GM21390 (cell line): ENCODE results near the gene PPIE.

Source experiments
- ATAC-seq: cut with Tn5 transposase; IDR thresholded peaks from one replicate; pipeline ENCODE4 v1.9.1; 2021; ENCODE audit not compliant: unreplicated experiment

PPIE gene

DNA sequence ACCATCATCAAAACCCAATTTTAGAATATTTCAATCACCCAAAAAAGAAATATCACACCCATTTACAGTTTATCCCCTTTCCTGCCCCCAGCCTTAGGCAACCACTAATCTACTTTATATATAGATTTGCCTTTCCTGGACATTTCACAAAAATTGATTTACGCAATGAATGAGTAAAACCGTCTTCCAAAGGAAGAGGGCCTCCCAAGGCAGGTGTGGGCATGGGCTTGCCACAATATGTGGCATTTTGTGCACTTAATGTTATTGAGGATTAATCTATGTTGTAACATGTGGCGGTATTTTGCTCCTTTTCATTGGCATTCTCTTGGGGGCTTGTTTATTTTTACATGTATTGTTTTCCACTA is 61.8 kb downstream of the PPIE start:
- ATAC-seq, result no peak

DNA sequence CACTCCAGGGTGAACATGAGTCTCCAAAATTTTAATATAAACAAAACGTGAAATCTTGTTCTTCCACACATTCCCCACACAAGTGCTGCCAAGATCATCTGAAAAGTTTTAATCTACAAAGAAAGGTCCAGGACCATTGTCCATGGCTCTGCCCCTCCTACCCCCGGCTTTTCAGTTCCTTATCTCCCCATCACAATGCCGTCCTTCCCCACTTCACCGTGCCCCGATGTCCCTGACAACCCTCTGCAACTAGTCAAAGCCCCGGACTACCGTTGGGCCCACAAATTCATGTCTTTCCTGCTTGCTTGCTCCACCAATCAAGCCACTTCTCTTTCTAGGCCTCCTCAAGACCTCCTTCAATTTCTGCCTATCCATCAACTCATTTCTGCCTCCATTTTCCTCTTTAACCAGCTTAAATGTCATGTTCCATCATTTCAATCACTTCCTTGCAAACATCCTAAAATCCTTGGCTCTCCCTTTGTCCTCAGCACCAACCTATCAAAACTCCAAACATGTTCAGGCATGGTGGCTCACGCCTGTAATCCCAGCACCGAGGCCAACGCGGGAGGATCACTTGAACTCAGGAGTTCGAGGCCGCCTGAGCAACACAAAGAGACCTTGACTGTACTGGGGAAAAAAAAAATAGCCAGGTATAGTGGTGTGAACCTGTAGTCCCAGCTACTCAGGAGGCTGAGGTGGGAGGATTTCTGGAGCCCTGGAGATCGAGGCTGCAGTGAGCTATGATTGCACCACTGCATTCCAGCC is 64.0 kb downstream of the PPIE start:
- no peak for ATAC-seq

DNA sequence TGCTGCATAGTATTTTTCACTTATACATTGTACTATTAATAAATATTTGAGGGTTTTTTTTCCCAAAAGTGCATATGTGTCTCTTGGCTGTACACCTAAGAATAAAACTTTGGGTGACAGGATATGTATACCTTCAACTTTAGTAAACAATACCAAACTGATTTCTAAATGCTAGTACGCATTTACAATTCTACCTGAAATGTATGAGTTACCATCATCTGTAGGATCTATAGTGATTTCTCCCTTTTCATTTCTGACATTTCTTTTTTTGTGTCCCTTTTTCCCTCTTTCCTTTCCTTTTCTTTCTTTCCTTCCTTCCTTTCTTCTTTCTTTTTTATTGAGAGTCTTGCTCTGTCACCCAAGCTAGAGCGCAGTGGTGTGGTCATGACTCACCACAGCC is 66.7 kb downstream of the PPIE start:
- ATAC-seq, result no peak

DNA sequence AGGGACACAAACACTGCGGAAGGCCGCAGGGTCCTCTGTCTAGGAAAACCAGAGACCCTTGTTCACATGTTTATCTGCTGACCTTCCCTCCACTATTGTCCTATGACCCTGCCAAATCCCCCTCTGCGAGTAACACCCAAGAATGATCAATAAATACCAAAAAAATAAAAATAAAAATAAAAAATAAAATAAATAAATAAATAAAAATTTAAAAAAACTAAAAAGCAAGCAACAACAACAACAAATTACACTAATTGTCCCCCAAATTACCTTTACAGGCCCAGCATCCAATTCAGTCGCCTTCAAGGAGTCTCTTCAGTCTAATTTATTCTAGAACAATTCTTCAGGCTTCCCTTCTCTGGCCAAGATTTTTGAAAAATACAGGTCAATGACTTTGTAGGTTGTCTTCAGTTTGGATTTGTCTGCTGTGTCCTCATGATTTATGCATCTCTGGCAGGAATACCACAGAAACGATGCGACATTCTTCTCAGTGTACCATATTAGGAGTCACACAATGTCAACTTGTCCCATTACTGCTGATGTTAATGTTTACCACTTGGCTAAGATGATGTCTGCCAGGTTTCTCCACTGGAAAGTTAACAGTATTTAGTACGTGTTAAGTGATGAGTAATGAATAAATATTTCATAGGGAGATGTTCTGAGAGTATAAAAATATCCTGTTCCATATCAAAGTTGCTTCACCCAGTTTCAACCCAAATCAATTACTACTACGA is 70.3 kb downstream of the PPIE start:
- ATAC-seq, result no peak

DNA sequence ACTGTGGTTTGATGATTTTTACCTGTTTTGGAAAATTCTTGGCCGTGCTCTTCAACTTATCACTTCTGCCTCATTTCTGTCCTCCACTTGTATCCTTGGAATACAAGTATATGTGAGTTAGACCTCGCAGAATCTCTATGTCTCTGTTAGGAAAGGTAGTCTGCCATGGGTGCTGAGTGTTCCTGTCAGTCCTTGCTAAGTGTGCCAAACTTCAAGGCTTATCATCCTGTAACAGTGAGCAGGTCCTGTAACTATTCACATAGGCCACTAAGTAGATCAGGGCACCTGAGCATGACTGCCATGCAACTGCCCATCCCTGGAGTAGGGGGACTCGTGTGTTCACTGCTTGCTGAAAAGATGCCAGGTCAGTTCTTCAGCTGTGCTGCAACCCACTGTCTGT is 74.2 kb downstream of the PPIE start:
- no peak for ATAC-seq
